GM12878 (cell line): ENCODE data around the gene TAX1BP3. TPM values are rescaled to one million over a fixed set of nuclear protein-coding genes. Genes with fewer than 3 reads are reported as not detected.

Experiments used
- ATAC-seq: fragments of 200-7000 bp; cut with Tn5 transposase; 3 replicates; pipeline ENCODE4 v1.9.1; 2020; ENCODE audit warnings: mild to moderate bottlenecking, moderate library complexity
- BruUV-seq: library from RNA; stranded (reverse); fragments of 400-500 nt; replicated peaks from 2 replicates; lab custom pipeline; 2021; lab: Mats Ljungman, UMichigan
- CTCF ChIA-PET: fragments of 300-600 bp; sonication (Branson Sonifier 250); formaldehyde crosslinking; extraction: SDS; loops from one replicate; lab custom pipeline; 2021; ENCODE audit warnings: inconsistent platforms; lab: Yijun Ruan, JAX
- POLR2A ChIA-PET: fragments of 350-600 bp; formaldehyde crosslinking; extraction: SDS; loops from one replicate; lab custom pipeline; 2021; ENCODE audit warnings: inconsistent platforms; lab: Charles Lee
- RAD21 ChIA-PET: fragments of 300-600 bp; sonication (Branson Sonifier 250); formaldehyde crosslinking; loops from one replicate; lab custom pipeline; 2023; ENCODE audit warnings: antibody characterized with exemption; ENCODE audit not compliant: unreplicated experiment; lab: Charles Lee
- SMC1A ChIA-PET: fragments of 300-600 bp; sonication (Branson Sonifier 250); formaldehyde crosslinking; loops from one replicate; lab custom pipeline; 2023; ENCODE audit not compliant: unreplicated experiment, uncharacterized antibody; lab: Charles Lee
- DNase-seq: peaks from one replicate; pipeline ENCODE4 v3.0.0-alpha.2; 2011; ENCODE audit warnings: low read depth, low spot score
- FAIRE-seq: peaks from 3 replicates; lab custom pipeline; 2011; peaks lifted over from hg19 to GRCh38; lab: Jason Lieb, UNC
- H2AFZ ChIP-seq: 2 replicates; pipeline ENCODE4 v1.6.0; 2011; ENCODE audit warnings: low read depth, low read length, control low read depth; ENCODE audit not compliant: control insufficient read depth
- H3K27ac ChIP-seq: 2 replicates; pipeline ENCODE4 v1.5.1; 2011; ENCODE audit warnings: control low read depth; ENCODE audit not compliant: control insufficient read depth, insufficient read depth
- H3K27me3 ChIP-seq, 2 experiments: replicated peaks in 1 of 2; 2 replicates each; pipeline versions ENCODE4 v1.6.0 to v1.6.1; 2011; ENCODE audit warnings: low read length in 1 of 2; ENCODE audit not compliant: control insufficient read depth in 2 of 2, insufficient read depth in 2 of 2
- H3K36me3 ChIP-seq, 2 experiments: 2 replicates each; pipeline ENCODE4 v1.5.1; 2011; ENCODE audit warnings: low read length in 1 of 2; ENCODE audit not compliant: control insufficient read depth in 2 of 2, insufficient read depth in 2 of 2
- H3K4me1 ChIP-seq: 2 replicates; pipeline ENCODE4 v1.6.1; 2011; ENCODE audit warnings: mild to moderate bottlenecking, low read length, moderate library complexity, mixed read lengths; ENCODE audit not compliant: control insufficient read depth, insufficient read depth
- H3K4me2 ChIP-seq: 2 replicates; pipeline ENCODE4 v1.6.0; 2011; ENCODE audit warnings: control low read depth; ENCODE audit not compliant: control insufficient read depth, insufficient read depth
- H3K4me3 ChIP-seq: fragments of 200-600 bp; sonication (generic); 2 replicates; pipeline ENCODE4 v1.5.1; 2016
- H3K79me2 ChIP-seq: 2 replicates; pipeline ENCODE4 v1.6.0; 2011; ENCODE audit warnings: low read length; ENCODE audit not compliant: control insufficient read depth, insufficient read depth
- H3K9ac ChIP-seq: 2 replicates; pipeline ENCODE4 v1.8.0; 2011; ENCODE audit warnings: low read length, control low read depth, mixed read lengths; ENCODE audit not compliant: control insufficient read depth, insufficient read depth
- H3K9me3 ChIP-seq: replicated peaks from 3 replicates; pipeline ENCODE4 v1.5.1; 2011; ENCODE audit warnings: mild to moderate bottlenecking, low read length; ENCODE audit not compliant: control insufficient read depth, insufficient read depth
- H4K20me1 ChIP-seq: 2 replicates; pipeline ENCODE4 v1.6.0; 2011; ENCODE audit not compliant: control insufficient read depth, insufficient read depth
- ESRRA ChIP-seq: IDR thresholded peaks from 2 replicates; pipeline ENCODE4 v1.6.1; 2012; ENCODE audit warnings: mild to moderate bottlenecking, low read length, improper control_type of control experiment
- JUND ChIP-seq: IDR thresholded peaks from 2 replicates; pipeline ENCODE4 v1.6.1; 2012; ENCODE audit warnings: low read depth, mild to moderate bottlenecking, low read length, improper control_type of control experiment, moderate library complexity
- PRDM15 ChIP-seq: fragments of 450-650 bp; formaldehyde crosslinking; IDR thresholded peaks from 2 replicates; pipeline ENCODE4 v1.4.0; 2020; ENCODE audit warnings: mild to moderate bottlenecking, moderate library complexity
- RFX5 ChIP-seq: IDR thresholded peaks from 2 replicates; pipeline ENCODE4 v1.6.1; 2011; ENCODE audit warnings: low read depth, low read length, improper control_type of control experiment
- STAT1 ChIP-seq: fragments of 450-650 bp; conservative IDR thresholded peaks from 2 replicates; pipeline ENCODE4 v1.6.1; 2014; ENCODE audit warnings: antibody characterized with exemption, mild to moderate bottlenecking
- TARDBP ChIP-seq: IDR thresholded peaks from 2 replicates; pipeline ENCODE4 v1.6.1; 2016; ENCODE audit warnings: borderline replicate concordance
- ZNF217 ChIP-seq: fragments of 450-650 bp; IDR thresholded peaks from 2 replicates; pipeline ENCODE4 v1.6.1; 2017; ENCODE audit warnings: antibody characterized with exemption, mild to moderate bottlenecking
- WGBS: methylation state at CpG from one replicate; pipeline ENCODE4 v1.1.6; 2016; ENCODE audit warnings: low lambda C conversion rate; ENCODE audit not compliant: insufficient replicate concordance, insufficient coverage; ENCODE audit errors: missing lambda C conversion rate; 5-methylcytosine and 5-hydroxymethylcytosine counted together
- in situ Hi-C: fragments of 300-500 bp; cut with MboI; formaldehyde crosslinking; loops from 9 replicates; pipeline ENCODE4 v1.14.3; 2018; ENCODE audit warnings: mixed read lengths
- intact Hi-C: fragments of 100-400 bp; cut with micrococcal nuclease; formaldehyde crosslinking; loops from one replicate; pipeline ENCODE4 v1.14.2; 2022; ENCODE audit not compliant: unreplicated experiment
- polyA plus RNA-seq, 11 experiments: library from polyadenylated mRNA; depleted of rRNA in 4 of 11; unstranded in 6 of 11; stranded (reverse) in 5 of 11; fragments of >200 nt; fragmentation: Nextera tagmentation in 4 of 11; fragmentation: Illumina TruSeq in 1 of 11; extraction: Ambion mirVana in 4 of 11; extraction: Trizol in 1 of 11; gene quantifications; 1 replicate in 1 of 11; 2 replicates in 10 of 11; pipeline versions ENCODE4 v1.2.1 to v1.2.3, GENCODE V29; 2011 to 2016; ENCODE audit warnings: inconsistent platforms in 2 of 11, missing spikeins in 2 of 11, low read depth in 1 of 11
- total RNA-seq, 4 experiments: library from RNA; depleted of rRNA in 3 of 4; stranded (reverse); fragments of >200 nt in 3 of 4; fragmentation: Illumina TruSeq in 1 of 4; extraction: Trizol in 1 of 4; gene quantifications; 2 replicates each; pipeline versions ENCODE4 v1.2.1 to v1.2.3, GENCODE V29; 2013 to 2021
- TF ChIP-seq, protein P1 (sequence below): IDR thresholded peaks from 2 replicates; pipeline ENCODE4 v1.6.1; 2012; ENCODE audit warnings: low read length, inconsistent platforms
- TF ChIP-seq, protein P2 (sequence below): fragments of 450-650 bp; conservative IDR thresholded peaks from 2 replicates; pipeline ENCODE4 v1.6.1; 2017; ENCODE audit warnings: mild to moderate bottlenecking, moderate library complexity
- TF ChIP-seq, protein P3 (sequence below): fragments of 450-650 bp; IDR thresholded peaks from 2 replicates; pipeline ENCODE4 v1.6.1; 2016; ENCODE audit warnings: mild to moderate bottlenecking

TAX1BP3 gene
- total and polyA plus RNA-seq, 10 of the 15 experiments (the other 5 are each of a cell fraction or from before 2014, with no cell fraction given), result 1.00 to 40.4 (median 15.4) TPM

GRCh38 chr17:3627769-3628167, 40.6 kb downstream of the TAX1BP3 start (continued):
- TF ChIP-seq, protein P1, sequence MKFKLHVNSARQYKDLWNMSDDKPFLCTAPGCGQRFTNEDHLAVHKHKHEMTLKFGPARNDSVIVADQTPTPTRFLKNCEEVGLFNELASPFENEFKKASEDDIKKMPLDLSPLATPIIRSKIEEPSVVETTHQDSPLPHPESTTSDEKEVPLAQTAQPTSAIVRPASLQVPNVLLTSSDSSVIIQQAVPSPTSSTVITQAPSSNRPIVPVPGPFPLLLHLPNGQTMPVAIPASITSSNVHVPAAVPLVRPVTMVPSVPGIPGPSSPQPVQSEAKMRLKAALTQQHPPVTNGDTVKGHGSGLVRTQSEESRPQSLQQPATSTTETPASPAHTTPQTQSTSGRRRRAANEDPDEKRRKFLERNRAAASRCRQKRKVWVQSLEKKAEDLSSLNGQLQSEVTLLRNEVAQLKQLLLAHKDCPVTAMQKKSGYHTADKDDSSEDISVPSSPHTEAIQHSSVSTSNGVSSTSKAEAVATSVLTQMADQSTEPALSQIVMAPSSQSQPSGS, result no peak
- TF ChIP-seq, protein P2, sequence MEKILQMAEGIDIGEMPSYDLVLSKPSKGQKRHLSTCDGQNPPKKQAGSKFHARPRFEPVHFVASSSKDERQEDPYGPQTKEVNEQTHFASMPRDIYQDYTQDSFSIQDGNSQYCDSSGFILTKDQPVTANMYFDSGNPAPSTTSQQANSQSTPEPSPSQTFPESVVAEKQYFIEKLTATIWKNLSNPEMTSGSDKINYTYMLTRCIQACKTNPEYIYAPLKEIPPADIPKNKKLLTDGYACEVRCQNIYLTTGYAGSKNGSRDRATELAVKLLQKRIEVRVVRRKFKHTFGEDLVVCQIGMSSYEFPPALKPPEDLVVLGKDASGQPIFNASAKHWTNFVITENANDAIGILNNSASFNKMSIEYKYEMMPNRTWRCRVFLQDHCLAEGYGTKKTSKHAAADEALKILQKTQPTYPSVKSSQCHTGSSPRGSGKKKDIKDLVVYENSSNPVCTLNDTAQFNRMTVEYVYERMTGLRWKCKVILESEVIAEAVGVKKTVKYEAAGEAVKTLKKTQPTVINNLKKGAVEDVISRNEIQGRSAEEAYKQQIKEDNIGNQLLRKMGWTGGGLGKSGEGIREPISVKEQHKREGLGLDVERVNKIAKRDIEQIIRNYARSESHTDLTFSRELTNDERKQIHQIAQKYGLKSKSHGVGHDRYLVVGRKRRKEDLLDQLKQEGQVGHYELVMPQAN, result no peak
- TF ChIP-seq TARDBP, result no peak
- no peak for TF ChIP-seq RFX5

DNA sequence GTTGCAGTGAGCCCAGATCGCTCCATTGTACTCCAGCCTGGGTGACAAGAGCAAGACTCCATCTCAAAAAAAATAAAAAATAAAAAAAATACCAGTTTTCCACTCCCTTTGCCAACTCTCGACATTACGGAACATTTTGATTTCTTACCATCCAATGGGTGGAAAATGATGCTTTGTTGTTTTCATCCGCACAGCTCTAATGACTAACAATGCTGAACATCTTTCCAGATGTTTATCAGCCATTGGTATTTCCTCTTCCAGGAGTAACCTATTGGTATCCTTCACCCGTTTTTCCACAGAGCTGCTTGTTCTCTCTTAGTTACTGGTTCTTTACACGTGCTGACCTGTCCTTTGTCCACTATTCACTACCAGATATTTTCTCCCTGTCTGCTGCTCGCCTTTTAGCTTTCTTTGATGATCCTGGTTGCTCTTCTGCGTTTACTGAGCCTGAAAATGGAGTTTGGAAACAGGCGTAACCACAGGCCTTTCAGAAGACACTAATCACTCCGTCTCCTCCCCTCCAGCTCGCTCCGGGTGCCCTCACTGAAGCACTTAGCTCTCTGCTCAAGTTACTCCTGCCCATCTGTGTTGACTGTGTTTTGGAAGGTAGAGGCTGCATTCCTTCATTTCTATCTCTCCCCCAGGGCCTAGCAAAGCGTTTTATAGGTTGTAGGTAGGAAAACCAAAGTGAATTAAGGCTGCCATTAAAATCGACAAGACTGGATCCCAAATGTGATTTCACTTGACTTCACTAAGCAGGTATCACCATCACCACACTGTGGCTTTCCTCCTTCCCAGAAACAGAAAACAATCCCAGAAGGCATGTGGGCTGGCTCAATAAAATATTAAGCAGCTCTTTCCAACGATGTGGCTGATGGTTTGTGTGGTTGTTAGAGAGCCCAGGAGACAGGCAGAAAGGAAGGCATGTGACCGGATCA, 41.3 kb downstream of the TAX1BP3 start:
- H3K27ac ChIP-seq, result no peak overlapping the region
- DNase-seq (no peak), ATAC-seq (no peak), FAIRE-seq (no peak)
- ChIA-PET SMC1A (interaction anchor here (1.1 kb wide), 1 partner anchor 9 kb away, joined by 3 read pairs; the partner anchor contains the start of genes CTNS and SHPK), CTCF (interaction anchor here (1.0 to 2.1 kb wide), 2 partner anchors 9 to 25 kb away, joined by 4 to 9 read pairs; partner anchors contain the start of genes CTNS and SHPK), POLR2A (no interaction called here), RAD21 (no interaction called here)
- no peaks in the 10 kb centered on the region for H4K20me1 ChIP-seq
- intact Hi-C loops (no loop called here), in situ Hi-C loops (no loop called here)
- H3K9ac ChIP-seq, result no peak overlapping the region
- H3K36me3 ChIP-seq, result peaks cover 11 to 12% of the 10 kb centered on the region in 2 experiments; a peak in 3 of 4 replicates
- WGBS, result 86% methylated on average over 16 of the region's 16 CpGs
- no peak overlapping the region for H3K4me3 ChIP-seq
- no peaks in the 10 kb centered on the region for H3K9me3 ChIP-seq
- no peak overlapping the region for H2AFZ ChIP-seq
- H3K4me2 ChIP-seq, result no peak overlapping the region
- H3K4me1 ChIP-seq, result no peaks in the 10 kb centered on the region
- BruUV-seq, result TSS peak; percentile 34
- H3K27me3 ChIP-seq, result no peaks in the 10 kb centered on the region
- no peaks in the 10 kb centered on the region for H3K79me2 ChIP-seq
- TF ChIP-seq, protein P3, sequence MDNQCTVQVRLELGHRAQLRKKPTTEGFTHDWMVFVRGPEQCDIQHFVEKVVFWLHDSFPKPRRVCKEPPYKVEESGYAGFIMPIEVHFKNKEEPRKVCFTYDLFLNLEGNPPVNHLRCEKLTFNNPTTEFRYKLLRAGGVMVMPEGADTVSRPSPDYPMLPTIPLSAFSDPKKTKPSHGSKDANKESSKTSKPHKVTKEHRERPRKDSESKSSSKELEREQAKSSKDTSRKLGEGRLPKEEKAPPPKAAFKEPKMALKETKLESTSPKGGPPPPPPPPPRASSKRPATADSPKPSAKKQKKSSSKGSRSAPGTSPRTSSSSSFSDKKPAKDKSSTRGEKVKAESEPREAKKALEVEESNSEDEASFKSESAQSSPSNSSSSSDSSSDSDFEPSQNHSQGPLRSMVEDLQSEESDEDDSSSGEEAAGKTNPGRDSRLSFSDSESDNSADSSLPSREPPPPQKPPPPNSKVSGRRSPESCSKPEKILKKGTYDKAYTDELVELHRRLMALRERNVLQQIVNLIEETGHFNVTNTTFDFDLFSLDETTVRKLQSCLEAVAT, result no peak
- TF ChIP-seq JUND, result no peak
- TF ChIP-seq ZNF217, result no peak
- TF ChIP-seq PRDM15, result no peak
- TF ChIP-seq STAT1, result no peak
- TF ChIP-seq ESRRA, result no peak
